Endothelial cell of umbilical vein (primary cell): ENCODE results near the gene LRRC7. TPM values are rescaled to one million over a fixed set of nuclear protein-coding genes. Genes with fewer than 3 reads are reported as not detected.

Experiments used
- BruUV-seq: library from RNA; stranded (reverse); fragments of 400-500 nt; replicated peaks from 2 replicates; lab custom pipeline; 2021; lab: Mats Ljungman, UMichigan
- CTCF ChIA-PET: fragments of 300-600, 350-600 bp; sonication (Branson Sonifier 250); formaldehyde crosslinking; loops from one replicate; lab custom pipeline; 2021; ENCODE audit warnings: antibody characterized with exemption, inconsistent platforms; lab: Charles Lee
- POLR2A ChIA-PET: fragments of 300-600, 350-600 bp; sonication (Branson Sonifier 250); formaldehyde crosslinking; loops from one replicate; lab custom pipeline; 2021; ENCODE audit warnings: antibody characterized with exemption, inconsistent platforms; lab: Charles Lee
- DNase-seq: peaks from one replicate; pipeline ENCODE4 v3.0.0-alpha.2; 2011; ENCODE audit warnings: low read depth, low spot score
- FAIRE-seq: peaks from 2 replicates; lab custom pipeline; 2011; peaks lifted over from hg19 to GRCh38; lab: Jason Lieb, UNC
- H2AFZ ChIP-seq: 2 replicates; pipeline ENCODE4 v1.6.0; 2012; ENCODE audit warnings: low read depth, low read length, control low read depth, inconsistent platforms
- H3K27ac ChIP-seq: 2 replicates; pipeline ENCODE4 v1.5.1; 2011; ENCODE audit warnings: low read depth, mild to moderate bottlenecking, control low read depth, low read length, moderate library complexity; ENCODE audit not compliant: insufficient read depth
- H3K27me3 ChIP-seq, 2 experiments: 2 replicates each; pipeline versions ENCODE4 v1.6.0 to v1.6.1; 2011; ENCODE audit warnings: low read length in 2 of 2, mixed read lengths in 1 of 2; ENCODE audit not compliant: control insufficient read depth in 2 of 2, insufficient read depth in 2 of 2
- H3K36me3 ChIP-seq, 2 experiments: 2 replicates in 1 of 2; 3 replicates in 1 of 2; pipeline ENCODE4 v1.5.1; 2011; ENCODE audit warnings: low read length in 2 of 2, mild to moderate bottlenecking in 1 of 2, moderate library complexity in 1 of 2; ENCODE audit not compliant: control insufficient read depth in 2 of 2, insufficient read depth in 2 of 2; ENCODE audit errors: extremely low read depth in 1 of 2
- H3K4me1 ChIP-seq: 3 replicates; pipeline ENCODE4 v1.5.1; 2011; ENCODE audit warnings: mild to moderate bottlenecking, low read length; ENCODE audit not compliant: control insufficient read depth, insufficient read depth; ENCODE audit errors: extremely low read depth
- H3K4me2 ChIP-seq: 2 replicates; pipeline ENCODE4 v1.6.1; 2011; ENCODE audit warnings: low read length, control low read depth, mixed read lengths; ENCODE audit not compliant: insufficient read depth
- H3K4me3 ChIP-seq, 3 experiments: fragments of 200-600 bp in 1 of 3; sonication (generic), shearing (Covaris generic) in 1 of 3; replicated peaks in 1 of 3; 2 replicates each; pipeline ENCODE4 v1.5.1; 2011 to 2016; ENCODE audit warnings: control low read depth in 3 of 3, low read length in 3 of 3, mild to moderate bottlenecking in 2 of 3, inconsistent platforms in 1 of 3, low read depth in 1 of 3, moderate library complexity in 1 of 3; ENCODE audit not compliant: insufficient read depth in 1 of 3
- H3K79me2 ChIP-seq: 2 replicates; pipeline ENCODE4 v1.6.0; 2012; ENCODE audit warnings: low read length, inconsistent platforms; ENCODE audit not compliant: control insufficient read depth, insufficient read depth
- H3K9ac ChIP-seq: replicated peaks from 2 replicates; pipeline ENCODE3; 2011; ENCODE audit warnings: low read length, control low read depth; ENCODE audit not compliant: insufficient read depth; ENCODE audit errors: extremely low read depth
- H3K9me1 ChIP-seq: replicated peaks from 3 replicates; pipeline ENCODE4 v1.6.0; 2011; ENCODE audit warnings: mild to moderate bottlenecking, low read length; ENCODE audit not compliant: control insufficient read depth, insufficient read depth; ENCODE audit errors: extremely low read depth
- H3K9me3 ChIP-seq: replicated peaks from 2 replicates; pipeline ENCODE4 v1.5.1; 2012; ENCODE audit warnings: low read length, inconsistent platforms; ENCODE audit not compliant: control insufficient read depth, insufficient read depth
- H4K20me1 ChIP-seq: replicated peaks from 2 replicates; pipeline ENCODE3; 2011; ENCODE audit warnings: mild to moderate bottlenecking, low read length; ENCODE audit not compliant: control insufficient read depth, insufficient read depth; ENCODE audit errors: extremely low read depth
- EZH2 ChIP-seq: IDR thresholded peaks from 2 replicates; pipeline ENCODE4 v1.6.1; 2012; ENCODE audit warnings: borderline replicate concordance, low read depth, mild to moderate bottlenecking, moderate library complexity, low read length, inconsistent platforms; ENCODE audit not compliant: severe bottlenecking
- FOS ChIP-seq: IDR thresholded peaks from 2 replicates; pipeline ENCODE4 v1.6.1; 2011; ENCODE audit warnings: mild to moderate bottlenecking, low read length, moderate library complexity, borderline replicate concordance; ENCODE audit not compliant: insufficient read depth
- GATA2 ChIP-seq: IDR thresholded peaks from 2 replicates; pipeline ENCODE4 v1.7.0; 2011; ENCODE audit warnings: low read depth, mild to moderate bottlenecking, moderate library complexity, mixed read lengths, low read length; ENCODE audit not compliant: insufficient read length, insufficient read depth
- JUN ChIP-seq: IDR thresholded peaks from 2 replicates; pipeline ENCODE4 v1.6.1; 2011; ENCODE audit warnings: borderline replicate concordance, low read depth; ENCODE audit not compliant: insufficient read length, insufficient read depth
- MAX ChIP-seq: IDR thresholded peaks from 2 replicates; pipeline ENCODE4 v1.6.1; 2011; ENCODE audit not compliant: insufficient read depth, insufficient read length
- MYC ChIP-seq: IDR thresholded peaks from one replicate; pipeline ENCODE4 v1.6.1; 2011; ENCODE audit warnings: mild to moderate bottlenecking, low read depth, low read length
- POLR2A ChIP-seq: IDR thresholded peaks from 2 replicates; pipeline ENCODE4 v1.6.1; 2012; ENCODE audit warnings: low read depth, mild to moderate bottlenecking, control low read depth, low read length
- POLR2AphosphoS5 ChIP-seq: IDR thresholded peaks from 2 replicates; pipeline ENCODE4 v1.6.1; 2012; ENCODE audit warnings: low read depth, mild to moderate bottlenecking, control low read depth, low read length, moderate library complexity; ENCODE audit not compliant: insufficient read depth
- dilution Hi-C: fragments of 300-500 bp; cut with MboI; formaldehyde crosslinking; loops from one replicate; pipeline ENCODE4 v1.15.0; 2019; ENCODE audit warnings: low sequenced_read_pairs; ENCODE audit not compliant: extremely low pct_ligation_motif_present
- intact Hi-C: fragments of 100-400 bp; cut with micrococcal nuclease; formaldehyde crosslinking; loops from one replicate; pipeline ENCODE4 v1.10.0; 2022
- polyA plus RNA-seq, 4 experiments: library from polyadenylated mRNA; depleted of rRNA in 3 of 4; stranded (reverse) in 3 of 4; unstranded in 1 of 4; fragments of >200 nt; gene quantifications; 2 replicates each; pipeline versions ENCODE4 v1.2.1 to v1.2.3, GENCODE V29; 2011 to 2012; ENCODE audit warnings: missing spikeins in 1 of 4
- total RNA-seq: library from RNA; stranded (reverse); gene quantifications from 2 replicates; pipeline ENCODE4 v1.2.3, GENCODE V29; 2021
- TF ChIP-seq, protein P1 (sequence below), 2 donors: IDR thresholded peaks; 1 replicate in 1 of 2; 2 replicates in 1 of 2; pipeline ENCODE4 v1.5.1; 2011; ENCODE audit warnings: low read length in 2 of 2, mild to moderate bottlenecking in 2 of 2, moderate library complexity in 2 of 2, control low read depth in 1 of 2, inconsistent platforms in 1 of 2, low read depth in 1 of 2; ENCODE audit not compliant: insufficient read depth in 1 of 2; ENCODE audit errors: extremely low read depth in 1 of 2

LRRC7 gene
- total and polyA plus RNA-seq, 2 donors (not counting 3 experiments of a cell fraction or from before 2014, with no cell fraction given): 0.11 to 0.58 TPM

DNA sequence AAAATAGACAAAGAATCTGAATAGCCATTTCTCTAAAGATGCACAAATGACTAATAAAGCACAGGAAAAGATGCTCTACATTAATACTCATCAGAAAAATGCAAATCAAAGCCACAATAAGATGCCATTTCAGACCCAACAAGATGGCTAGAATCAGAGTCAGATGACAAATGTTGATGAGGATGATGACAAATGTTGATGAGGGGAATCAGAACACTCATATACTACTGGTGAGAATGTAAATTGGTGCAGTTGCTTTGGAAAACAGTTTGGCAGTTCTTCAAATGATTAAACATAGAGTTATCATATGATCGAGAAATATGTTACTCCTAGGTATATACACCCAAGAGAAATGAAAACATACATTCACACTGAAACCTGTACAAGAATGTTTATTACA is 603.8 kb downstream of the LRRC7 start:
- H3K27ac ChIP-seq: no peak overlapping the region
- no peak overlapping the region for H2AFZ ChIP-seq
- CTCF ChIA-PET: no interaction called here
- DNase-seq: no peak
- no peak overlapping the region for H3K4me3 ChIP-seq
- TF ChIP-seq MYC: no peak
- no peak for TF ChIP-seq JUN
- TF ChIP-seq POLR2A: no peak
- TF ChIP-seq POLR2AphosphoS5: no peak
- no peak for TF ChIP-seq MAX
- no peak for TF ChIP-seq GATA2
- TF ChIP-seq EZH2: no peak
- no peak for TF ChIP-seq FOS
- TF ChIP-seq, protein P1, sequence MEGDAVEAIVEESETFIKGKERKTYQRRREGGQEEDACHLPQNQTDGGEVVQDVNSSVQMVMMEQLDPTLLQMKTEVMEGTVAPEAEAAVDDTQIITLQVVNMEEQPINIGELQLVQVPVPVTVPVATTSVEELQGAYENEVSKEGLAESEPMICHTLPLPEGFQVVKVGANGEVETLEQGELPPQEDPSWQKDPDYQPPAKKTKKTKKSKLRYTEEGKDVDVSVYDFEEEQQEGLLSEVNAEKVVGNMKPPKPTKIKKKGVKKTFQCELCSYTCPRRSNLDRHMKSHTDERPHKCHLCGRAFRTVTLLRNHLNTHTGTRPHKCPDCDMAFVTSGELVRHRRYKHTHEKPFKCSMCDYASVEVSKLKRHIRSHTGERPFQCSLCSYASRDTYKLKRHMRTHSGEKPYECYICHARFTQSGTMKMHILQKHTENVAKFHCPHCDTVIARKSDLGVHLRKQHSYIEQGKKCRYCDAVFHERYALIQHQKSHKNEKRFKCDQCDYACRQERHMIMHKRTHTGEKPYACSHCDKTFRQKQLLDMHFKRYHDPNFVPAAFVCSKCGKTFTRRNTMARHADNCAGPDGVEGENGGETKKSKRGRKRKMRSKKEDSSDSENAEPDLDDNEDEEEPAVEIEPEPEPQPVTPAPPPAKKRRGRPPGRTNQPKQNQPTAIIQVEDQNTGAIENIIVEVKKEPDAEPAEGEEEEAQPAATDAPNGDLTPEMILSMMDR (IDR thresholded peaks at IDR 0.05; ENCODE audit: extremely low read depth in 1 of 2, insufficient read depth in 1 of 2, low read depth in 1 of 2, low read length in 2 of 2): no peak
- no peaks in the 10 kb centered on the region for H3K36me3 ChIP-seq
- no peaks in the 10 kb centered on the region for H3K9me3 ChIP-seq
- H3K4me2 ChIP-seq: no peak overlapping the region
- BruUV-seq: no TSS peak
- no peaks in the 10 kb centered on the region for H3K9me1 ChIP-seq
- no peaks in the 10 kb centered on the region for H3K27me3 ChIP-seq
- intact Hi-C loops: no loop called here
- no peak overlapping the region for H3K9ac ChIP-seq
- dilution Hi-C loops: no loop called here
- POLR2A ChIA-PET: no interaction called here
- no peaks in the 10 kb centered on the region for H3K79me2 ChIP-seq
- FAIRE-seq: no peak
- no peaks in the 10 kb centered on the region for H4K20me1 ChIP-seq
- H3K4me1 ChIP-seq: no peaks in the 10 kb centered on the region
